Esophagus mucosa (tissue), 1 donor: ENCODE results near the gene CELF4. TPM values are rescaled to one million over a fixed set of nuclear protein-coding genes. Genes with fewer than 3 reads are reported as not detected.
A peak's percentile ranks its signal among the peaks of the same experiment; 100 is the strongest.

ENCODE experiments used
- ATAC-seq: fragments of 200-7000 bp; cut with Tn5 transposase; one replicate; pipeline ENCODE4 v1.9.1; 2020
- total RNA-seq: library from RNA; stranded (reverse); gene quantifications from one replicate; pipeline ENCODE4 v1.2.4, GENCODE V29; 2023
- donor health status: DM: yes; HTN: yes; CAD: no.

The CELF4 gene
- total RNA-seq, 1 donor from 2014 or later, result not detected

GRCh38 chr18:37407571-37407970, 158.0 kb downstream of the CELF4 start:
- no peak for ATAC-seq

GRCh38 chr18:37405772-37406171, 159.8 kb downstream of the CELF4 start:
- no peak for ATAC-seq

- ATAC-seq, result no peak
Observed at GRCh38 chr18:37405229-37405628, 160.4 kb downstream of the CELF4 start.

GRCh38 chr18:37403788-37404187, 161.8 kb downstream of the CELF4 start:
- ATAC-seq, result no peak

- ATAC-seq, result peak; percentile 7
Observed at GRCh38 chr18:37403100-37403781, 162.4 kb downstream of the CELF4 start.

GRCh38 chr18:37402735-37403099, 162.9 kb downstream of the CELF4 start:
- no peak for ATAC-seq

GRCh38 chr18:37400802-37401201, 164.8 kb downstream of the CELF4 start:
- no peak for ATAC-seq

- ATAC-seq, result no peak
Observed at GRCh38 chr18:37398248-37398920, 167.2 kb downstream of the CELF4 start.

- ATAC-seq, result no peak
Observed at GRCh38 chr18:37397814-37398213, 167.8 kb downstream of the CELF4 start.

GRCh38 chr18:37396971-37397720, 168.5 kb downstream of the CELF4 start:
- ATAC-seq, result no peak

- ATAC-seq, result no peak
Observed at GRCh38 chr18:37395631-37396030, 170.0 kb downstream of the CELF4 start.

- ATAC-seq, result no peak
Observed at GRCh38 chr18:37395138-37395537, 170.5 kb downstream of the CELF4 start.

GRCh38 chr18:37394610-37394965, 171.0 kb downstream of the CELF4 start:
- no peak for ATAC-seq

- peak; percentile 35 for ATAC-seq
Observed at GRCh38 chr18:37393945-37394609, 171.5 kb downstream of the CELF4 start.

- ATAC-seq, result no peak
Observed at GRCh38 chr18:37393221-37393827, 172.3 kb downstream of the CELF4 start.

- no peak for ATAC-seq
Observed at GRCh38 chr18:37392648-37393047, 172.9 kb downstream of the CELF4 start.

GRCh38 chr18:37391698-37392548, 173.7 kb downstream of the CELF4 start:
- no peak for ATAC-seq

GRCh38 chr18:37391156-37391555, 174.4 kb downstream of the CELF4 start:
- ATAC-seq, result no peak

GRCh38 chr18:37390687-37391086, 174.9 kb downstream of the CELF4 start:
- no peak for ATAC-seq

GRCh38 chr18:37389684-37390368, 175.8 kb downstream of the CELF4 start:
- ATAC-seq, result no peak

GRCh38 chr18:37389041-37389440, 176.6 kb downstream of the CELF4 start:
- ATAC-seq, result no peak
